GM21528 (cell line): ENCODE results near the gene SMIM41.

Source experiments
- ATAC-seq: cut with Tn5 transposase; IDR thresholded peaks from one replicate; pipeline ENCODE4 v1.9.1; 2021; ENCODE audit warnings: mild to moderate bottlenecking, moderate library complexity; ENCODE audit not compliant: unreplicated experiment, low FRiP score

The SMIM41 gene

DNA sequence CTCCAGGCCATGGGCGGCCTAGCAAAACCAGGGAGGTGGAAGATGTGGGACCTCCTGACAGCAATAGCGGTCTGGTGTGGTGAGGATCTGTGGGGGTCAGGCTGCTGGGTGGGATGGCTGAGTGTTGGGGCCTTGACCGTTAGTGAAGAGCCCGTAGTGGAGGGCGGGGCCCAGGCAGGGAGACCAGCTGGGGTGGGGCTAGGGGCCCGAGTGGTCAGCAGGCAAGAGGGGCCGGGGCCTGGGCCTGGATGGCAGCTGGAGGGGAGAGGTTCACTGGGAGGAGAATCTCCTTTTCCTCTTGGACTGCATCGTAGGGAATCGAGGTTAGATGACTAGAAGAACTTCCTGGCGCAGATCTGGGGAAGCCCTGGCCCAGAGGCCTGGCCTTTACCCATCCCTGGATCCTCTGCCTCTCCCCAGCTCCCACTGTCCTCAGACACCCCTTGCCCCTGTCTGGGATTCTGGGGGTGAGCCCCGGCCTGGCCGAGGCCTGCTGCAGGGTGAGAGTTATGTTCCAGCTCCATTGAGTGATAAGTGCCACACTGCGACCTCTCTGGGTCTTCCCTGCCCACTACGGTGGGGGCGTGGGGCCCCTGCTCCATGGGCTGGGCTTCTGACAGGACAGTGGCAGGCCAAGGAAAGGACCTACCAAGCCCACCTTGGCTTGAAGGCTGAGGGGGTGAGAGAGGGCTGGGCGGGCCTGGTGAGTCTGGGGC is 65.2 kb downstream of the SMIM41 start:
- no peak for ATAC-seq

DNA sequence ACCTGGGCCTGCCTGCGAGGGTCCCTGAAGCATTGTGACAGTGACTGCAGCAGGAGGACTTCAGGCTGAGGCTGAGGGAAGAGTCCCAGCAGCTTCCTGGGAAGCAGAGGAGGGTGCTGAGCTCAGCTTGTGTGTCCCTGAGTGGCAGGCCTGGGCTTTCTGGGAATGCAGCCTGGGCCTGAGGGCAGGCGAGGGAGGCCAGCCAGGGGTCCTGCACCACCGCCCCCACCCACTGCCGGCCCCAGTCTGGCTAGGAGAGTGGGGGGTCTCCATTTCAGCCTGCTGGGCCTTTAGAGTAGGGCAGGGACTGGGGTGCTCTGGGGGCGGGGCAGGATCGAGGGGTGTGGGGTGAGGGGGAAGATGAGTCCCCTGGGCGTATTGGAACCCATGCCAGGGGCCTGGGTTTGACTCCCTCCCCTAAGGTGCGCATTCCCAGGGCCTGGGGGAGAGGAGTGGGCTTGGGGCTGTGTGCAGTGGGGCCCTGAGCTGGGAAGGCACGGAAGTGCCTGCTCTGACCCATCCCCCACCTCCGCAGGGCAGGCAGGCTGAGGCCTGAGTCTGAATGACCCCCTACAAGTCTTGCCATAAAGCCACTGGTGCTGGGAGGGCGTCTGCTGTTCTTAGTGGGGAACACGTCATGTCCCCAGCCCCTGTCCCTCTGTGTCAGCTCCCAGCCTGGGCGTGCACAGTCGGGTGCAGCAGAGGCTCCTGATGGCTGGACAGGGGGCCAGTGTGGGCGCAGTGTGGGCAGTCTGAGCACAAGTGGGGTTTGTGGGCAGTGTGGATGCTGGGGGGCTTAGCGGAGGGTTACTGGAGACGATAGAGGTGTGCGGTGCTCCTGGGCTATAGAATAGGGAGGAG is 66.0 kb downstream of the SMIM41 start:
- no peak for ATAC-seq

DNA sequence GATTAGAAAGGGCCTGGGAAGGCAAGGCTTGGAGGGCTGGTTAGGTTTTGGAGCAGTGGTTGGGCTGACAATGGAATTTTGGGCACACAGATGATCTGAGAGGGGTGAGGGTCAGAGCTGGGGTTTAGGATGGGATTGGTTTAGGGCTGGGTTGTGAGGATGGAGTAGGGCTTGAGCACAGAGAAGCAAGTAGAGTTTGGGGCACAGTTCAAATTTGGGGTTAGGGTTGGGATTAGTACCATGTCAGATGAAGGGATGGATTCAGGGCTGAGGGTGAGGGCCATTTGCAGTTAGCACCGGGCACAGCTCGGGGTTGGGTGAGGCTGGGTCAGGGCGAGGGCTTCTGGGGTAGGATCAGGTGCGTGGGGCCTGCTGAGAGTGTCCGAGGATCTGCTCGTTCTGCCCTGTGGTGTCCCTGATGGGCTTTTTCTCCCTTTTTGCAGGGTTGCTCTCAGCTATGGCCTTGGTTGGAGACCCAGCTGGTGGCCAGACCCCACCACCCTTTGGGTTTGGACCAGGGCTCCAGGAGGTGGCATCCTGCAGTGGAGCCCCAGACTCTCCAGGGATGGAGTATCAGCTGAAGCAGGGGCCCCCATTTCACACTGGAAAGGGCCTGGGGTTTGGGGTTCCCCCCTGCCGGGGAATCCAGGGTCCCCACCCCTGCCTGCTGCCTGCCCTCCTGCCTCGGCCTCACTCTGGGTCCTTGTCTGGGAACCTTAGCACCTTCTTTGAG is 66.8 kb downstream of the SMIM41 start:
- ATAC-seq = no peak

DNA sequence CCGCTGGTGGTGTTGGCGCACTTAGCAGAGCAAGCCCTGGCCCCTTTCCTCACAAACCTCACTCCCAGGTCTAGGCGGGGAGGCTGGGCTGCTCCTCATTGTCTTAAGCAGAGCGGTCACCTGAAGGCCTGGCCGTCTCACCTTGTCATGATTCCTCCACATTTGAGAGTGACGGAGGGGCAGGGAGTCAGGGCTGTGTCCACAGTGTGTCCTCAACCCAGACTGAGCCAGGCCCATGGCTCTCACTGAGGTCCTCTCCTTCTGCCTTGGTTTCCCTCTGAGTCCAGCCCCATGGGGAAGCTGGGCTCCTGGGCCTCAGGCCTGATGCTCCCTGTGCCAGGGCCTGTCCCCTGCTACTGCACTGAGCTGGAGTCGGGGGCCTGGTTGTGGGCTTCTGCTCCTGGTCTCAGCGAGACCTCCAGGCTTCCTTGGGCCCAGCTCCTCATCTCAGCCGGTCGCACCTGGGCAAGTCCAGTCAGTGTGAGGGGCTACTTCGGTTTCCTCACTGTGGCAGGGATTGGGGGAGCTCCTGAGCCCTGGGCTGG is 67.4 kb downstream of the SMIM41 start:
- ATAC-seq = no peak

DNA sequence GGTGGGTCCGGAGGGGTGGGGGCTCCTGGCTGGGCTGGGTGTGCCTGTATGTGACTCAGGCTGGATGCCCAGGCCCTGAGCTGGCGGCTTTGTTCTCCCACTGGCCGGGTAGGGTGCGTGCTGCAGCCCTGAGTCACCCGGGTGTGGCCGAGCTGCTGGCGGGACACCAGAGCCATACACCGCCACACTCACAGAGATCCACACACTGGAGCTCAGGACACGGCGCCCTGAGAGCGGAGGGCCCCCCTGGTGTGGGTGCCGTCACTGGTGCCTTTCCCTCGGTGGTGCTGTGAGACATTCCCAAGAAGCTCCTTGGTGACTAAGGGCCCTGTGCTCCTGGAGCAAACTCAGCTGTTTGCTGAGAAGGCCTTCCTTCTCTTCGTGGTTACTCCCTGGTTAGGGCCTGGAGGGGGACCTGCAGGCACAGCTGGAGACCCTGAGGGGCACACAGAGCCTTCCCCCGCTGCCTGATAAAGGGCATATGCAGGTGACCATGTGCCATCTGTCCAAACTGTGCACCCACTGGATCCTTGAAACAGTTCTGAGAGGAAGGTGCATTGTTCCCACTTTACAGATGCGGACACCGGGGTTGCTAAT is 68.0 kb downstream of the SMIM41 start:
- no peak for ATAC-seq

DNA sequence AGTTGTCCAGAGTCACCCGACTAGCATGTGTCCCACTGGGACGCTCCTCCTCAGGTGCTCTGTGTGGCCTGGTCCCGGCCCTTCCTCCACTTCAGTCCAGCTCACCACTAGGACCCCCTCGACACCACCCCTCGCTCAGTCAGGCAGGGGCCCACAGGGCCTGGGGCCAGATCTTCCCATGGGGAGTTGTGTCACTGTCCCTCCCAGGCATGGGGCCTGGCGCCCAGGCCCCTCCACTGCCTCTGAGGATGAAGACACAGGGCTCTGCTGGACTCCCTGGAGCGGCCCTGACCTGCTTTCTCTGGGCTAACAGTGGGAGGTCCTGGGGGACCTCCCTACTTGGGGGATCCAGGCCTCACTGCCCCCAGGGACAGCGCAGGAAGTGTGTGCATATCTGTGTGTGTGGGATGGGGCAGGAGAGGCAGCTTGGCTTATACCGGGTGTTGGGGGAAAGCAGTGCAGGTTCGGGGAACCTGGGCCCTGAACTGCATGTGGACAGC is 68.5 kb downstream of the SMIM41 start:
- no peak for ATAC-seq

DNA sequence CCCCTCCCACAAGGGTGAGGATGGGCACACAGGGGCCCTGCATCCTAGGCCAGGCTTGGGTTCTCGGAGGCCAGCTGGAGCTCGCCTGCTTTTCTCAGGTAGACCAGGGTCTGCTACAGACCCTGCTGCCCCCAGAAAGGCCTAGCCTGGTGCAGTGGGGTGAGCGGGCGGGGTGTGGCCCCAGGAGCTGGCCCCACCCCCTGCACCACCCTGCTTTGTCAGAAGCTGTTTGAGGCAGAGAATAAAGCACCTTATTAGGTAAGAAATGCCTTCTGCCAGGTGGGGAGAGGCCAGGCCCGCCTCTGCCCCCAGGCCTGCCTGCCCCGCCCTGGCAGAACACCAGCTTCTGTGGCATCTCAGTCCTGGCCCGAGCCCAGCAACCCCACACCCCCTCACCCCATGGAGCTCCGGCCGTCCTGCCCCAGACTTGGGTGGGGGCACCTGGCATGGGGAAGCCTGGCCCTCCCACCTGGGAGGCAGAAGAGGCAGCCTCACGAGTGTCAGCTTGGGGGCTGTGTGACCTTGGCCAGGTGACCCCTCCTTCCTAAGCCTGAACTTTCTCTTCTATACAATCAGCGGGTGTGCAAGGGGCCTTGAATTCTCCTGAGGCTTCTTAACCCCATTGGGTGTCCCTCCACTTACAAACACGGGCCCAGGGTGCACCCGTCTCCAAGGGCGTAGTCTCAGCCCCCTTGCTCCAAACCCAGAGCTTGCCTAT is 69.1 kb downstream of the SMIM41 start:
- no peak for ATAC-seq

DNA sequence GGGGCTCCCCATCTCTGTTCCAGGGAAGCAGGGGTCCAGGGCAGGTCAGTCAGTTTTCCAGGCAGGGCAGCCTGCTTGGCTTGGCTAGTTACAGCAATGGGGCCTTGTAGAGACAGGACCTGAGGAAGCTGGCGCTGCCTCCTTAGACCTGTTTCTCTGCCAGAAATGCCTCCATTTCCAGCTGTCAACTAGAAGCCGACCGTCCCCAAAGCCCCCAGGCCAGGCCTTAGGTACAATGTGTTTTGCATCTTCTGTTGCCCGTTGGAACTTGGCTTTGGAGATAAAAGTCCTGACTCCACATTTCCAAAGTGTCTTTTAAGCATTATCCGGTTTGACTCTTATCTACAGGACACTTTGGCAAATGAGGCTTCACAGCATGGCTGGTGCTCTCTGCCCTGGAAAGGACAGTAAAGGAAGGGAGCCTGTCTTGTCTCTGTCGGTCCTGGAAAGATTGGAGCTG is 69.7 kb downstream of the SMIM41 start:
- no peak for ATAC-seq

DNA sequence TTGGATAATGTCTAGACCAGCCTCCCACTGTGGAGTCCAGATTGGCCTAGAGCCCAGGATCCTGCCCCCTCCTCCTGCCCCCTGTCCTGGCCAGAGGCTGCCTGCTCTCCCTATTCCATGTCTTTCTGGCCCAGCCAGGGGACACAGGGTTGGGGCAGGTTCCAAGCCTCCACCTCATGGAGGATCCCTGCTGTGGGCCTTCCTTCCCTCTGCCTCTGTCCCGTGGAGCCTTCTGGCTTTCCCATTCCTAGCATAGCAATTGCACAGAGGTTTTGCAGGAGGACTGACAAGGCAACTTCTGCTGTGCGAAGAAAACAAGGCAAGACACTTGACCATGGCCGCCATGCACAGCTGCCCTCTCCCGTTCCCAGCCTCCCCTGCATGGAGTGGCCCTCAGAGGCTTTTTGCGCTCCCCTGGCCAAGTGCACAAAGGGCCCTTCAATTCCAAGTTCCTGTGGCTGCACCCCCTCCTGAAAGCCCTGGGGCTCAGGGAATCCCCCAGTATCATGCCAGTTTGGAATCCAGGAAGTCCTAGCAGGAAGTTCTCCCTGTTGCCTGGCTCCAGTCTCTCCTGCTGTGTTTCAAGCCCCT is 70.2 kb downstream of the SMIM41 start:
- ATAC-seq = no peak

DNA sequence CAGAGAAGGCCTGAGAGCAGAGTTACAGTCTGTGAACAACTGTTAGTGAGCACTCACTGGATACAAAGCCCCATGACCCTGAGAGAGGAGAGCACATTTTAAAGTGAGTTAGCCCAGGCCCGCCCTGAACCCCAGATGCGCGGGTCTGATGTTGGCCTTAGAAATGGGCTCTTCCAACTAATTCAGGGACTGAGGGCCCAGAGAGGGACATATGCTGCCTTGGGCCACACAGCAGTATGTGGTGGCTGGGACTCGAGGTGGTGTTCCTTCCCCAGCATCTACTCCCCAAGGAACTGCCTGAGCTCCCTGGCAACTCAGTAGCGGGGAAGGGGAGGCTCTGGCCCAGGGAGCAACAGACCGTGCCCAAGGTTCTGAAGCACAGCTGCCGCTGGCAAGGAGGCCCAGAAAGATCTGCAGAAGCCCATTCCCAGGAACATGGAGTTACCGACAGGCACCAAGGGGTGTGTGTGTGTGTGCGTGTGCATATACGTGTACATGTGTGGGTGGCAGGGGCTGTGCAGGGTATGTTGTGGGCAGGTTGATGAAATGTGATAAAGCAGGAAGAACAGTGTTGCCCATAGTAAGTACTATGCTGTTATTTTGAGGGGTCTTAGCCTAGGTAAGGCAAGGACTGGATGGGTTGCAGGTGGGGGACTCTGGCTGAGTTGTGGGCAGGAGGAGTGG is 71.8 kb downstream of the SMIM41 start:
- ATAC-seq = no peak

DNA sequence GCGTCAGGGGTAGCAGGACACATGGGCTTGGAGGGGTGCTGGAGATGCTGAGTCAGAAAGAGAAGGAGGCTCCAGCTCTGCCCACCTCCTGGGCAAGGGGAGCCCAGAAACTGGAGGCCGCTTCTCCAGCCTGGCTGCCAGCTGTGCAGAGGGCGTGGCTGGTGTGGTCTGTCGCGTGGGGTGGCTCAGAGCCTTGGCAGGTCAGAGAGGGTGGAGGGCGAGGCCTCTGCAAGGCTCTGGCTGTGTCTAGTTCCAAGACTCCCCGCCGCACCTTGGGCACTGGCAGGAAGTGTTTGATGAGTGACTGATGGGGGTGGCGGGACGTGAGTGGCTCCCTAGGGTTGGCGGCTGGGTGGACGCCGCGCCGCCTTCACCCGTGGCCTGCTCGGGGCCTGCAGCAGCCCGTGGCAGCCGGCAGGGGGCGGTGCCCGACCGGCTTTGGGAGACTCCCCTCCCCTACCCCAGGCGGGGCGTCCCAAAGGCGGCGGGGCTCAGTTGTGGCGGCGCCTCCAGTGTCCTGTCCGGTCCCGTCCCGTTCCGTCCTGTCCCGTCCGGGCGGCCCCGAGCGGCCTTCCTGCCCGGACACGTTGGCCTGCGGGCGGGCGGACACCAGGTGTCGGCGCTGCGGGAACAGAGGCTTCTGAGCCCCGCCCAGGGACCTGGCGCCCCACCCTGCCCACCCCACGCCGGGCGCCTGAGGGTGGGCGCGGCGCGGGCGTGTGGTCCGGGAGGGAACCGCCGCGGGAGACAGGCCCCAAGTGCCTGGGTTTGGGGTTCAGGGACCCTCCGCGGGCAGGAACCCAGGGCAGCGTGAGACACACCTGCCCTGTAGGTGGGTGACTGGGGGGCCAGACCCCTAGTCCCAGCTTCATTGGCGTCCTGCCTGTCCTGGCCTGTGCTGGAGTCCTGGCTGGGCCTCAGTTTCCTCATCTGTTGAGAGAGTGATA is 72.6 kb downstream of the SMIM41 start:
- no peak for ATAC-seq

DNA sequence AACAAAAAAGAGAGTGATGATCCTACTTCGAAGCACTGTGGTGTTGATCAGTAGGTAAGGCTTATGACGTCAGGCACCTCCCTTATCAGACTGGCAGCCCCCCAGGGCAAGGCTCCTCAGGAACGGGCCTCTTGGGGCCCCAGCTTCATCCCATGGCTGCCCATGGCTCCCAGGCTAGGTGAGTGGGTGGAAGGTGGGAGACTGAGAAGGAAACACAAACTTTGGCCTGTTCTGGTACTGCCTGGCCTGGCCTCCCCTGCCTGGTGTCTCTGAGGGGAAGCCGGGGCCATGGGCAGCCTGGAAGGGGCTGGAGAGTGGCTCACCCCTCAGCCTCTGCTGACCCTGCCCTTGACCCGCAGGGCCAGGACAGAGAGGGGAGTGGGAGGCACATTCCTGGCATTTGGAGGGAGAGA is 73.4 kb downstream of the SMIM41 start:
- no peak for ATAC-seq

DNA sequence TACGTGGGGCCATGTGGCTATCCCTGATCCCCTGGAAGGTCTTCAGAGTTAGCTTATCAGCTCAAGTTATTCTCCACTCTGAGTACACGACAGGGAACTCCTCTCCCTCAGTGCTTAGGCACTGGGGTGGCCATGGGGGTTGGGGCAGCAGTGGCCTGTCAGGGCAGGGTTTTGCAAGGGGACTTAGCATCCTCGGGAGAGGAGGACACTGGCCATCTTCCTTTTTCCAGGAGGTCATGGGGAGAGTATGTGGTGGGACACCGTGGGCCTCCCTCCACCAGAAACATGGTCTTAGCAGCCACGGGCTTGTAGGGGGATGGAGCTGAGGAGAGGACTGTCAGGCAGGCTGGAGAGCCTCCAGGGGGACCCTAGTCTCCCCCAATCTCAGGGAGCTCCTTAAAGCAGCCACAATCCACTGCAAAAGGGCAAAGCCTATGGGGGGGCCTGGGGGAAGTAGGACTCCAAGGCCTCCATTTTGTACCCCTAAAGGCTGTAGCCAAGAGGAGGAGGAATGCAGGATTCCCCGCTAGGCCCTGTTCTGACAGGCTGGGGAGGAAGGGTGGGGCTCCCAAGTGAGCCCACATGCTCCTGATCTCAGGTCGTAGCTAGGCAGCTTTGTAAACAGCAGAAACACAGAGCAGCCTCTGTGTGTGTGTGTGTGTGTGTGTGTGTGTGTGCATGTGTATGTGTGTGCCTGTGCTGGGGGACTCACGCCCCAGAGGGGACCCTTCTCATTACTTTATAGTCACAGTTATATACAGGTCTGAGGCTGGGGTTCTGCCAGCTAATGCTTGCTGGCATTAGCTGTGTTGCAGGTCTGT is 75.8 kb downstream of the SMIM41 start:
- ATAC-seq = no peak

DNA sequence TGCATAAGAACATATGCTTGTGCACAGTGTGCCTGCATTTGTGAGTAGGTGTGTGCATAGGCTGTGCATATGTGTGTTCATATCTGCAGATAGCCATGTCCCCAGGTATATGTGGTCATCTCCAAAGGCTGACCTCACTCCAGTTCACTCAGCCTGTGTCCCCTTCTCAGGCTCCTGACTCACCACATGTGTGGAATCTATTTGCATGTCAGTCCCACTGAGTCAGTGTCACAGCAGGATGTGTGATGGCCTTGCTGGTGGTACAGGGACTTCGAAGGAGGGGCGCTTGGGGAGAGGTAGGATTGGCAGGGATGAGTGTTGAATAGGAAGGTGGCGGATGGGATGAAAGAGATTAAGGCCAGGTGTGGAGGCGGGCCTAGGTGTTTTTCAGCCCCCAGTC is 76.8 kb downstream of the SMIM41 start:
- no peak for ATAC-seq

DNA sequence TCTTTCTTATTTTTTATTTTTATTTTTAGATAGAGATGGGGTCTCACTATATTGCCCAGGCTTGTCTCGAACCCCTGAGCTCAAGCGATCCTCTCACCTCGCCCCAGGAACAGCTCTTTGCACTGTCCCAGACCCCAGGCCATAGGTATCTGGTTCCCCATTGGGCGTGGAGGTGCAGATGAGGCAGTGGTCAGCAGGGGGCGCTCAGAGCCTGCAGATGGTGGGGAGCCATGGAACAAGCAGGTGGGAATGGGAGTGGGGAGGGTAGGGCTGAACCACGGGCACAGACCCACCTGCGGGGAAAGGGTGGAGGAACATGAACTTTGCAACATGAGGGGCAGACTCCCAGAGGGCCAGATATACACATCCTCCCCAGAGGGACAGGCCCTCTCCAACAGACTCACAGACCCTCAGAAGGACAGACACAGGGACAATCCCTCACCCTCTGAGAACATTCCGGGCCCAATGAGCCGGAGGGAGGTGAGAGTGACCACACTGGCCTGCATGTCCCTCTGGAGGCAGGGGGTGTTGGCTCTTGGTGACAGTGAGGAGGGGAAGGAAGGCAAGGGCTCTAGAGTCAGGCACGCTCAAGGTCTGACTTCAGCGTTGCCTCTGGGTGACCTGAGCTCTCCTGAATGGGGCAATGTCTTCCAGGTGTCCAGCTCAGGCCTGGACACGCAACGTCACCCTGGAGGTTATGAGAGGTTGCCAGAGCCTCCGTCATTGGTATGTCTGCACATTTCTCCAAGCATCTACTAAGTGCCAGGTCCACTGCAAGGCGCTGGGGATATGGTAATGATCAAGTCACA is 77.5 kb downstream of the SMIM41 start:
- no peak for ATAC-seq

DNA sequence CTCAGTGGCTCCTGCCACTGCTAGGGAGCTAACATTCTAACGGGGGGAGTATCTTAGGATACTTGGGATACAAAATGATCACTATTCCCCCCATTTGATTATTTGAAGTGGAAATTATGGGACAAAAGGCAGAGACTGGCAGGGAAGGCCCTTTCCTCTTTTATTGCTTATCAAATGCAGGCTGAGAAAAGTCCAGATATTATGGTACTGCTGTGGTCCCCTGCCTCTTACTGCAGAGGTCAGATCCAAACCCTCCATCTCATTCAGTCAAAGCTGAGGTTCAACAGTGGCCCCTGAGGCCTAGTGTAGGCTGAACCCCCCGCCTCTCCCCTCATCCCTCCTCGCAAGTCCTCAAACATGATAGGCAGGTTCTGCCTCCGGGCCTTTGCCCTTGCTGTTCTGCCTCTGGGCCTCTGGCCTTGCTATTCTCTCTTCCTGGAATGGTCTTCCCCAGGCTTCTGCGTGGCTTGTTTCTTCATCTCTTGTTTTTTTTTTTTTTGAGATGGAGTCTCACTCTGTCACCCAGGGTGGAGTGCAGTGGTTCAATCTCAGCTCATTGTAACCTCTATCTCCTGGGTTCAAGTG is 78.2 kb downstream of the SMIM41 start:
- ATAC-seq = no peak
